Stimulated activated CD4-positive, alpha-beta T cell treated with anti-CD3 and anti-CD28 coated beads, Interleukin-15, amount 100 ng/mL, for 1 hour (primary cell): ENCODE measurements around the gene MRPL14.
"Not testable (repeated sequence)": the region's sequence is repeated elsewhere in the genome, so short reads cannot be mapped to it uniquely, and the experiment has no call there.

Source experiments
- DNase-seq, 2 donors: peaks; one replicate each; pipeline ENCODE4 v3.0.0-alpha.2; 2020; ENCODE audit warnings: low read depth in 1 of 2, low spot score in 1 of 2

Gene MRPL14

GRCh38 chr6:44150317-44150917, 23.2 kb upstream of the MRPL14 start:
- DNase-seq, result no peak

- DNase-seq, result no peak
Observed at GRCh38 chr6:44149369-44150012, 22.2 kb upstream of the MRPL14 start.

- no peak for DNase-seq
Observed at GRCh38 chr6:44148306-44148705, 21.1 kb upstream of the MRPL14 start.

- DNase-seq, result no peak
Observed at GRCh38 chr6:44147256-44147655, 20.0 kb upstream of the MRPL14 start.

GRCh38 chr6:44146685-44147084, 19.4 kb upstream of the MRPL14 start:
- DNase-seq, result no peak

- DNase-seq, result no peak
Observed at GRCh38 chr6:44145839-44146238, 18.6 kb upstream of the MRPL14 start.

- not testable (repeated sequence) for DNase-seq
Observed at GRCh38 chr6:44144536-44144935, 17.3 kb upstream of the MRPL14 start.

GRCh38 chr6:44143731-44144130, 16.5 kb upstream of the MRPL14 start:
- DNase-seq, result no peak

- no peak for DNase-seq
Observed at GRCh38 chr6:44142835-44143234, 15.6 kb upstream of the MRPL14 start.

- DNase-seq, result no peak
Observed at GRCh38 chr6:44139351-44139743, 12.1 kb upstream of the MRPL14 start.

- no peak for DNase-seq
Observed at GRCh38 chr6:44138717-44139350, 11.6 kb upstream of the MRPL14 start.

- no peak for DNase-seq
Observed at GRCh38 chr6:44135875-44136274, 8.6 kb upstream of the MRPL14 start.

- no peak for DNase-seq
Observed at GRCh38 chr6:44135173-44135758, 8.0 kb upstream of the MRPL14 start.

GRCh38 chr6:44133981-44134711, 6.9 kb upstream of the MRPL14 start:
- DNase-seq, result no peak

- no peak for DNase-seq
Observed at GRCh38 chr6:44133003-44133931, 6.0 kb upstream of the MRPL14 start.

- no peak for DNase-seq
Observed at GRCh38 chr6:44132476-44132875, 5.2 kb upstream of the MRPL14 start.

GRCh38 chr6:44131892-44132291, 4.6 kb upstream of the MRPL14 start:
- no peak for DNase-seq

- DNase-seq, result no peak
Observed at GRCh38 chr6:44129841-44130322, 2.6 kb upstream of the MRPL14 start.

GRCh38 chr6:44128020-44128917, 1.0 kb upstream of the MRPL14 start:
- no peak for DNase-seq
